ENCODE data around the gene ST6GALNAC2.

Gene ST6GALNAC2

GRCh38 chr17:76539631-76540271, 45.9 kb downstream of the ST6GALNAC2 start, which contains the start of gene PRCD:
Gene PRCD, plus strand, starts transcription at chr17:76540044. Its CDS starts 98 bp downstream, at chr17:76540142.
- H3K36me3 Mint-ChIP-seq (ENCODE audit: low read depth) = no peaks in the 10 kb centered on the region
- peaks cover 73% of the 10 kb centered on the region for H3K4me1 Mint-ChIP-seq
- no peaks in the 10 kb centered on the region for H3K9me3 Mint-ChIP-seq
- peak within 1 kb of the TSS; percentile 80 to 86 (median 86) for H3K4me3 Mint-ChIP-seq
- peak within 1 kb of the TSS; percentile 70 to 92 (median 73) for H3K27ac Mint-ChIP-seq
- H3K27me3 Mint-ChIP-seq (ENCODE audit: low read depth) = peaks cover 45% of the 10 kb centered on the region
- no peak for TF ChIP-seq CTCF (IDR thresholded peaks at IDR 0.05; ENCODE audit: unreplicated experiment in 3 of 3)

- Mint-ChIP-seq H3K4me1 (peaks cover 72% of the 10 kb centered on the region), H3K4me3 (peak overlapping the region; percentile 71 to 86 (median 82)), H3K27ac (peak overlapping the region; percentile 27 to 68 (median 53)), H3K36me3 (ENCODE audit: low read depth) (no peaks in the 10 kb centered on the region), H3K9me3 (no peaks in the 10 kb centered on the region), H3K27me3 (ENCODE audit: low read depth) (peaks cover 45% of the 10 kb centered on the region)
- TF ChIP-seq CTCF (IDR thresholded peaks at IDR 0.05; ENCODE audit: unreplicated experiment in 3 of 3) = no peak
These were observed 46.6 kb downstream of the ST6GALNAC2 start for GRCh38 chr17:76538941-76539570.

GRCh38 chr17:76538281-76538931, 47.3 kb downstream of the ST6GALNAC2 start:
- Mint-ChIP-seq H3K27ac (peak overlapping the region; percentile 27 to 68 (median 53)), H3K9me3 (no peaks in the 10 kb centered on the region), H3K4me1 (peaks cover 66% of the 10 kb centered on the region), H3K4me3 (peak overlapping the region; percentile 71 to 86 (median 82)), H3K27me3 (ENCODE audit: low read depth) (peaks cover 41% of the 10 kb centered on the region), H3K36me3 (ENCODE audit: low read depth) (no peaks in the 10 kb centered on the region)
- TF ChIP-seq CTCF (IDR thresholded peaks at IDR 0.05; ENCODE audit: unreplicated experiment in 3 of 3) = no peak

GRCh38 chr17:76537578-76538280, 47.9 kb downstream of the ST6GALNAC2 start, which contains the start of gene CYGB:
Gene CYGB, minus strand, starts transcription at chr17:76537709. Its CDS starts 167 bp downstream, at chr17:76537542.
- Mint-ChIP-seq H3K4me1 (peaks cover 65% of the 10 kb centered on the region), H3K4me3 (peak within 1 kb of the TSS; percentile 80 to 86 (median 84)), H3K36me3 (ENCODE audit: low read depth) (no peaks in the 10 kb centered on the region), H3K27ac (peak within 1 kb of the TSS in 1 of 3 experiments; percentile 5), H3K9me3 (no peaks in the 10 kb centered on the region), H3K27me3 (ENCODE audit: low read depth) (peaks cover 40% of the 10 kb centered on the region)
- no peak for TF ChIP-seq CTCF (IDR thresholded peaks at IDR 0.05; ENCODE audit: unreplicated experiment in 3 of 3)

GRCh38 chr17:76537288-76537577, 48.4 kb downstream of the ST6GALNAC2 start:
- Mint-ChIP-seq H3K27me3 (ENCODE audit: low read depth) (peaks cover 35% of the 10 kb centered on the region), H3K36me3 (ENCODE audit: low read depth) (no peaks in the 10 kb centered on the region), H3K4me3 (peak overlapping the region; percentile 79 to 84 (median 80)), H3K27ac (no peak overlapping the region), H3K4me1 (peaks cover 63% of the 10 kb centered on the region), H3K9me3 (no peaks in the 10 kb centered on the region)
- no peak for TF ChIP-seq CTCF (IDR thresholded peaks at IDR 0.05; ENCODE audit: unreplicated experiment in 3 of 3)

All from nephron (organoid).